CD4-positive, alpha-beta T cell treated with Interleukin-17A for 1 hour (primary cell): ENCODE data around the gene NCK2.
A peak's percentile ranks its signal among the peaks of the same experiment; 100 is the strongest.
"Not testable (repeated sequence)": the region's sequence is repeated elsewhere in the genome, so short reads cannot be mapped to it uniquely, and the experiment has no call there.

Source experiments
- DNase-seq: peaks from one replicate; pipeline ENCODE4 v3.0.0-alpha.2; 2020

The NCK2 gene

GRCh38 chr2:105757433-105757832 lies 12.7 kb downstream of the NCK2 start:
- DNase-seq = peak; percentile 54

GRCh38 chr2:105760191-105760590 lies 15.5 kb downstream of the NCK2 start:
- DNase-seq = no peak

GRCh38 chr2:105760639-105761337 lies 16.1 kb downstream of the NCK2 start:
- no peak for DNase-seq

- DNase-seq = no peak
These were observed 17.3 kb downstream of the NCK2 start for GRCh38 chr2:105761931-105762515.

GRCh38 chr2:105763076-105763475 lies 18.4 kb downstream of the NCK2 start:
- no peak for DNase-seq

GRCh38 chr2:105764059-105764458 lies 19.3 kb downstream of the NCK2 start:
- DNase-seq = no peak

- peak; percentile 63 for DNase-seq
These were observed 20.9 kb downstream of the NCK2 start for GRCh38 chr2:105765415-105766299.

GRCh38 chr2:105766300-105766866 lies 21.7 kb downstream of the NCK2 start:
- DNase-seq = no peak

- DNase-seq = no peak
These were observed 23.5 kb downstream of the NCK2 start for GRCh38 chr2:105768176-105768575.

- no peak for DNase-seq
These were observed 24.3 kb downstream of the NCK2 start for GRCh38 chr2:105768961-105769452.

GRCh38 chr2:105769504-105769903 lies 24.8 kb downstream of the NCK2 start:
- DNase-seq = no peak

GRCh38 chr2:105770149-105770548 lies 25.4 kb downstream of the NCK2 start:
- DNase-seq = peak; percentile 48

- not testable (repeated sequence) for DNase-seq
These were observed 26.6 kb downstream of the NCK2 start for GRCh38 chr2:105771291-105771690.

- no peak for DNase-seq
These were observed 27.1 kb downstream of the NCK2 start for GRCh38 chr2:105771836-105772235.

- DNase-seq = no peak
These were observed 27.6 kb downstream of the NCK2 start for GRCh38 chr2:105772362-105772761.

- DNase-seq = no peak
These were observed 28.9 kb downstream of the NCK2 start for GRCh38 chr2:105773568-105773967.

GRCh38 chr2:105774781-105775337 lies 30.1 kb downstream of the NCK2 start:
- DNase-seq = no peak

- DNase-seq = peak; percentile 59
These were observed 31.3 kb downstream of the NCK2 start for GRCh38 chr2:105775809-105776559.

GRCh38 chr2:105776560-105776928 lies 31.8 kb downstream of the NCK2 start:
- no peak for DNase-seq

- no peak for DNase-seq
These were observed 32.3 kb downstream of the NCK2 start for GRCh38 chr2:105777031-105777482.

GRCh38 chr2:105777506-105778055 lies 32.9 kb downstream of the NCK2 start:
- no peak for DNase-seq
